CD4-positive, alpha-beta T cell (primary cell): ENCODE data around the gene OR6M1. TPM values are rescaled to one million over a fixed set of nuclear protein-coding genes. Genes with fewer than 3 reads are reported as not detected.

Experiments used
- ATAC-seq: fragments of 200-7000 bp; cut with Tn5 transposase; one replicate; pipeline ENCODE4 v1.10.0; 2022; ENCODE audit warnings: mild to moderate bottlenecking; ENCODE audit not compliant: poor library complexity
- CTCF ChIA-PET: fragments of 350-600 bp; sonication (Branson Sonifier 250); formaldehyde crosslinking; loops from one replicate; lab custom pipeline; 2021; ENCODE audit warnings: antibody characterized with exemption, inconsistent platforms; lab: Charles Lee
- POLR2A ChIA-PET: fragments of 350-600 bp; sonication (Branson Sonifier 250); formaldehyde crosslinking; loops from one replicate; lab custom pipeline; 2021; ENCODE audit warnings: antibody characterized with exemption, inconsistent platforms; lab: Charles Lee
- DNase-seq, 14 experiments: peaks; one replicate each; pipeline ENCODE4 v3.0.0-alpha.2; 2013 to 2020; ENCODE audit warnings: mixed read lengths in 2 of 14
- H3K27ac ChIP-seq, 2 donors: one replicate each; pipeline versions ENCODE4 v1.5.1 to v1.7.0; 2013; ENCODE audit warnings: low read length in 2 of 2, low read depth in 1 of 2, mild to moderate bottlenecking in 1 of 2
- H3K27me3 ChIP-seq, 2 experiments: 1 replicate in 1 of 2; 2 replicates in 1 of 2; pipeline versions ENCODE4 v1.6.1 to v1.7.0; 2013; ENCODE audit warnings: low read length in 2 of 2, control low read depth in 1 of 2, mild to moderate bottlenecking in 1 of 2, moderate library complexity in 1 of 2; ENCODE audit not compliant: insufficient read depth in 2 of 2, control insufficient read depth in 1 of 2
- H3K36me3 ChIP-seq: one replicate; pipeline ENCODE4 v1.6.1; 2013; ENCODE audit warnings: low read length, control low read depth; ENCODE audit not compliant: insufficient read depth
- H3K4me1 ChIP-seq: one replicate; pipeline ENCODE4 v1.6.1; 2013; ENCODE audit warnings: low read length, control low read depth; ENCODE audit not compliant: insufficient read depth
- H3K4me3 ChIP-seq: one replicate; pipeline ENCODE4 v1.5.1; 2013; ENCODE audit warnings: mild to moderate bottlenecking, low read length, moderate library complexity
- H3K9me3 ChIP-seq, 2 experiments: 1 replicate in 1 of 2; 2 replicates in 1 of 2; pipeline versions ENCODE4 v1.6.1 to v1.7.0; 2013; ENCODE audit warnings: low read length in 2 of 2, mild to moderate bottlenecking in 2 of 2, control low read depth in 1 of 2, moderate library complexity in 1 of 2; ENCODE audit not compliant: control insufficient read depth in 1 of 2, insufficient read depth in 1 of 2
- H3K27ac Mint-ChIP-seq: one replicate; pipeline ENCODE4 v1.8.0; 2020; ENCODE audit warnings: mixed read lengths
- H3K27me3 Mint-ChIP-seq: one replicate; pipeline ENCODE4 v1.8.0; 2021; ENCODE audit warnings: mixed read lengths
- H3K36me3 Mint-ChIP-seq: one replicate; pipeline ENCODE4 v1.8.0; 2021; ENCODE audit warnings: low read depth, mixed read lengths
- H3K4me1 Mint-ChIP-seq: one replicate; pipeline ENCODE4 v1.8.0; 2021; ENCODE audit warnings: low read depth, mixed read lengths
- H3K4me3 Mint-ChIP-seq: one replicate; pipeline ENCODE4 v1.8.0; 2020; ENCODE audit warnings: mild to moderate bottlenecking, mixed read lengths
- H3K9me3 Mint-ChIP-seq: one replicate; pipeline ENCODE4 v1.8.0; 2020; ENCODE audit warnings: mixed read lengths
- CTCF ChIP-seq: fragments of 200-600 bp; IDR thresholded peaks from one replicate; pipeline ENCODE4 v1.8.0; 2022; ENCODE audit warnings: antibody characterized with exemption, mild to moderate bottlenecking
- intact Hi-C, 2 experiments: fragments of 100-400 bp; cut with DNase I in 1 of 2; cut with micrococcal nuclease in 1 of 2; formaldehyde crosslinking; loops; one replicate each; pipeline versions ENCODE4 v1.15.1 to v1.9.0; 2023 to 2025; cut with DNase I, micrococcal nuclease
- total RNA-seq, 174 experiments: library from RNA in 2 of 174; stranded (reverse) in 2 of 174; gene quantifications; one replicate each; pipeline ENCODE4 v1.2.3 and lab custom pipeline; 2021 to 2026

Gene OR6M1
- total RNA-seq, 2 experiments from 2014 or later = not detected

- no peak for TF ChIP-seq CTCF
- H3K4me3 ChIP-seq = no peak overlapping the region
- peaks cover 42% of the 10 kb centered on the region for H3K27me3 Mint-ChIP-seq
- DNase-seq (no peak), ATAC-seq (no peak)
- no peaks in the 10 kb centered on the region for H3K4me1 Mint-ChIP-seq
- no peak overlapping the region for H3K27ac Mint-ChIP-seq
- H3K4me1 ChIP-seq = no peaks in the 10 kb centered on the region
- H3K27ac ChIP-seq = no peak overlapping the region
- intact Hi-C loops = no loop called here
- H3K9me3 Mint-ChIP-seq = no peaks in the 10 kb centered on the region
- H3K4me3 Mint-ChIP-seq = no peak overlapping the region
- no peaks in the 10 kb centered on the region for H3K27me3 ChIP-seq
- no peaks in the 10 kb centered on the region for H3K36me3 ChIP-seq
- H3K9me3 ChIP-seq = peaks cover 0 to 5% of the 10 kb centered on the region in 2 experiments
- no peaks in the 10 kb centered on the region for H3K36me3 Mint-ChIP-seq
- ChIA-PET CTCF (no interaction called here), POLR2A (no interaction called here)
Observed at GRCh38 chr11:123829745-123830144, 23.6 kb upstream of the OR6M1 start.

GRCh38 chr11:123822599-123822998, 16.4 kb upstream of the OR6M1 start:
- DNase-seq (no peak), ATAC-seq (no peak)
- Histone ChIP-seq H3K4me1 (no peaks in the 10 kb centered on the region), H3K36me3 (no peaks in the 10 kb centered on the region), H3K4me3 (no peak overlapping the region), H3K27ac (no peak overlapping the region), H3K9me3 (no peaks in the 10 kb centered on the region), H3K27me3 (no peaks in the 10 kb centered on the region)
- no peaks in the 10 kb centered on the region for H3K9me3 Mint-ChIP-seq
- CTCF ChIA-PET = no interaction called here
- POLR2A ChIA-PET = no interaction called here
- H3K4me1 Mint-ChIP-seq = no peaks in the 10 kb centered on the region
- TF ChIP-seq CTCF = no peak
- H3K27ac Mint-ChIP-seq = no peak overlapping the region
- no peak overlapping the region for H3K4me3 Mint-ChIP-seq
- peaks cover 12% of the 10 kb centered on the region for H3K27me3 Mint-ChIP-seq
- H3K36me3 Mint-ChIP-seq = no peaks in the 10 kb centered on the region
- intact Hi-C loops = no loop called here

GRCh38 chr11:123822032-123822431, 15.9 kb upstream of the OR6M1 start:
- CTCF ChIA-PET = no interaction called here
- H3K27me3 Mint-ChIP-seq = peaks cover 12% of the 10 kb centered on the region
- Histone ChIP-seq H3K9me3 (no peaks in the 10 kb centered on the region), H3K4me1 (no peaks in the 10 kb centered on the region), H3K4me3 (no peak overlapping the region), H3K27me3 (no peaks in the 10 kb centered on the region), H3K27ac (no peak overlapping the region), H3K36me3 (no peaks in the 10 kb centered on the region)
- no peaks in the 10 kb centered on the region for H3K4me1 Mint-ChIP-seq
- no peaks in the 10 kb centered on the region for H3K9me3 Mint-ChIP-seq
- H3K4me3 Mint-ChIP-seq = no peak overlapping the region
- TF ChIP-seq CTCF = no peak
- POLR2A ChIA-PET = no interaction called here
- no peaks in the 10 kb centered on the region for H3K36me3 Mint-ChIP-seq
- no peak overlapping the region for H3K27ac Mint-ChIP-seq
- ATAC-seq = no peak
- DNase-seq = peak in 1 of 14 experiments; percentile 29
- intact Hi-C loops = no loop called here
